Eye (tissue), 1 donor: ENCODE data around the gene ASB5.
"Not testable (repeated sequence)": the region's sequence is repeated elsewhere in the genome, so short reads cannot be mapped to it uniquely, and the experiment has no call there.

Source experiments
- DNase-seq: peaks from one replicate; pipeline ENCODE4 v3.0.0-alpha.2; 2015

Gene ASB5

GRCh38 chr4:176268963-176269362, at the start of gene ASB5:
Gene ASB5, minus strand, starts transcription at chr4:176269222. Its CDS starts 114 bp downstream, at chr4:176269108.
- no peak for DNase-seq

GRCh38 chr4:176313596-176314336, 44.7 kb upstream of the ASB5 start:
- DNase-seq = peak; percentile 39

GRCh38 chr4:176309772-176310171, 40.8 kb upstream of the ASB5 start:
- DNase-seq = no peak

- no peak for DNase-seq
Measured at GRCh38 chr4:176309046-176309445, 40.0 kb upstream of the ASB5 start.

- no peak for DNase-seq
Measured at GRCh38 chr4:176308441-176308840, 39.4 kb upstream of the ASB5 start.

GRCh38 chr4:176307666-176307930, 38.6 kb upstream of the ASB5 start:
- no peak for DNase-seq

GRCh38 chr4:176306837-176307665, 38.0 kb upstream of the ASB5 start:
- DNase-seq = no peak

GRCh38 chr4:176303938-176304337, 34.9 kb upstream of the ASB5 start:
- no peak for DNase-seq

GRCh38 chr4:176302283-176303275, 33.6 kb upstream of the ASB5 start:
- DNase-seq = no peak

GRCh38 chr4:176300565-176300964, 31.5 kb upstream of the ASB5 start:
- no peak for DNase-seq

GRCh38 chr4:176300036-176300435, 31.0 kb upstream of the ASB5 start:
- no peak for DNase-seq

- no peak for DNase-seq
Measured at GRCh38 chr4:176298664-176299063, 29.6 kb upstream of the ASB5 start.

GRCh38 chr4:176295907-176296306, 26.9 kb upstream of the ASB5 start:
- not testable (repeated sequence) for DNase-seq

- no peak for DNase-seq
Measured at GRCh38 chr4:176293660-176294059, 24.6 kb upstream of the ASB5 start.

GRCh38 chr4:176292920-176293319, 23.9 kb upstream of the ASB5 start:
- no peak for DNase-seq

- no peak for DNase-seq
Measured at GRCh38 chr4:176291748-176292147, 22.7 kb upstream of the ASB5 start.

GRCh38 chr4:176290520-176290919, 21.5 kb upstream of the ASB5 start:
- no peak for DNase-seq

- DNase-seq = no peak
Measured at GRCh38 chr4:176289561-176289960, 20.5 kb upstream of the ASB5 start.

GRCh38 chr4:176288020-176288419, 19.0 kb upstream of the ASB5 start:
- no peak for DNase-seq

- DNase-seq = no peak
Measured at GRCh38 chr4:176287546-176287945, 18.5 kb upstream of the ASB5 start.

GRCh38 chr4:176286728-176287127, 17.7 kb upstream of the ASB5 start:
- no peak for DNase-seq

- not testable (repeated sequence) for DNase-seq
Measured at GRCh38 chr4:176279560-176279959, 10.5 kb upstream of the ASB5 start.
